NCI-H226 (cell line): ENCODE data around the gene GBF1.

Experiments
- DNase-seq: peaks from one replicate; pipeline ENCODE4 v3.0.0-alpha.2; 2015

GBF1 gene

GRCh38 chr10:102234888-102235597 lies 10.3 kb upstream of the GBF1 start:
- no peak for DNase-seq

GRCh38 chr10:102235598-102235920 lies 9.8 kb upstream of the GBF1 start:
- DNase-seq: peak; percentile 45

GRCh38 chr10:102236006-102236405 lies 9.3 kb upstream of the GBF1 start:
- no peak for DNase-seq

GRCh38 chr10:102237711-102238252 lies 7.5 kb upstream of the GBF1 start:
- DNase-seq: no peak

- DNase-seq: no peak
Measured at GRCh38 chr10:102240467-102241031, 4.8 kb upstream of the GBF1 start.

GRCh38 chr10:102241032-102241443 lies 4.3 kb upstream of the GBF1 start:
- no peak for DNase-seq

- DNase-seq: no peak
Measured at GRCh38 chr10:102241444-102242117, 3.8 kb upstream of the GBF1 start, which contains the start of gene PITX3. PITX3 (minus strand) TSS chr10:102241512; CDS start chr10:102232080, 9,432 bp downstream.

GRCh38 chr10:102242118-102242485 lies 3.2 kb upstream of the GBF1 start:
- DNase-seq: no peak

- DNase-seq: peak; percentile 77
Measured at GRCh38 chr10:102243309-102243708, 2.0 kb upstream of the GBF1 start.

GRCh38 chr10:102245932-102246251 lies 560 bp downstream of the GBF1 start:
- DNase-seq: no peak

- no peak for DNase-seq
Measured at GRCh38 chr10:102246261-102246660, 929 bp downstream of the GBF1 start.

GRCh38 chr10:102247734-102248133 lies 2.4 kb downstream of the GBF1 start:
- no peak for DNase-seq

- DNase-seq: peak; percentile 63
Measured at GRCh38 chr10:102252508-102252907, 7.2 kb downstream of the GBF1 start.

GRCh38 chr10:102254426-102254825 lies 9.1 kb downstream of the GBF1 start:
- no peak for DNase-seq

GRCh38 chr10:102255404-102255803 lies 10.1 kb downstream of the GBF1 start:
- DNase-seq: no peak

GRCh38 chr10:102261196-102261595 lies 15.9 kb downstream of the GBF1 start:
- DNase-seq: no peak

- no peak for DNase-seq
Measured at GRCh38 chr10:102261842-102262241, 16.5 kb downstream of the GBF1 start.

- DNase-seq: no peak
Measured at GRCh38 chr10:102262744-102263370, 17.5 kb downstream of the GBF1 start.

- DNase-seq: no peak
Measured at GRCh38 chr10:102264371-102264770, 19.0 kb downstream of the GBF1 start.

GRCh38 chr10:102266670-102267069 lies 21.3 kb downstream of the GBF1 start:
- DNase-seq: no peak

GRCh38 chr10:102267748-102268147 lies 22.4 kb downstream of the GBF1 start:
- DNase-seq: no peak

- DNase-seq: no peak
Measured at GRCh38 chr10:102268375-102268888, 23.1 kb downstream of the GBF1 start.

GRCh38 chr10:102269017-102269416 lies 23.7 kb downstream of the GBF1 start:
- DNase-seq: no peak

- DNase-seq: no peak
Measured at GRCh38 chr10:102274062-102274461, 28.7 kb downstream of the GBF1 start.
